Mesothelial cell of epicardium (in vitro differentiated cells): ENCODE data around the gene THADA. TPM values are rescaled to one million over a fixed set of nuclear protein-coding genes. Genes with fewer than 3 reads are reported as not detected.

Experiments used
- DNase-seq, 2 experiments: peaks; one replicate each; pipeline ENCODE4 v3.0.0; 2021; ENCODE audit warnings: low spot score in 2 of 2; ENCODE audit not compliant: unreplicated experiment in 2 of 2
- H3K27ac Mint-ChIP-seq: 2 replicates; pipeline ENCODE4 v1.8.0; 2021; ENCODE audit warnings: mixed read lengths
- H3K27me3 Mint-ChIP-seq: 2 replicates; pipeline ENCODE4 v1.8.0; 2021; ENCODE audit warnings: low read depth, mixed read lengths
- H3K36me3 Mint-ChIP-seq: 2 replicates; pipeline ENCODE4 v1.8.0; 2021; ENCODE audit warnings: mixed read lengths
- H3K4me1 Mint-ChIP-seq: 2 replicates; pipeline ENCODE4 v1.8.0; 2021; ENCODE audit warnings: mixed read lengths
- H3K4me3 Mint-ChIP-seq: 2 replicates; pipeline ENCODE4 v1.8.0; 2021; ENCODE audit warnings: mild to moderate bottlenecking, moderate library complexity, mixed read lengths
- H3K9me3 Mint-ChIP-seq: 2 replicates; pipeline ENCODE4 v1.8.0; 2021; ENCODE audit warnings: mixed read lengths
- CTCF ChIP-seq: fragments of 200-600 bp; sonication (generic); IDR thresholded peaks from one replicate; pipeline ENCODE4 v1.5.0; 2021; ENCODE audit warnings: antibody characterized with exemption; ENCODE audit not compliant: unreplicated experiment
- total RNA-seq: library from RNA; stranded (reverse); gene quantifications from 3 replicates; pipeline ENCODE4 v1.2.1, GENCODE V29; 2021

THADA gene
- total RNA-seq, 1 donor from 2014 or later: 33.6 TPM

GRCh38 chr2:43341959-43342757 lies 253.7 kb downstream of the THADA start:
- Mint-ChIP-seq H3K36me3 (no peaks in the 10 kb centered on the region), H3K4me3 (no peak overlapping the region), H3K4me1 (peaks cover 65% of the 10 kb centered on the region), H3K27ac (no peak overlapping the region), H3K9me3 (no peaks in the 10 kb centered on the region), H3K27me3 (no peaks in the 10 kb centered on the region)
- DNase-seq: no peak
- TF ChIP-seq CTCF: no peak

- H3K9me3 Mint-ChIP-seq: no peaks in the 10 kb centered on the region
- H3K4me3 Mint-ChIP-seq: no peak overlapping the region
- no peaks in the 10 kb centered on the region for H3K36me3 Mint-ChIP-seq
- no peaks in the 10 kb centered on the region for H3K27me3 Mint-ChIP-seq
- DNase-seq: no peak
- H3K27ac Mint-ChIP-seq: peak overlapping the region; percentile 67
- TF ChIP-seq CTCF: no peak
- peaks cover 67% of the 10 kb centered on the region for H3K4me1 Mint-ChIP-seq
Measured at GRCh38 chr2:43340945-43341356, 254.9 kb downstream of the THADA start.

- DNase-seq: no peak
- H3K4me3 Mint-ChIP-seq: no peak overlapping the region
- no peaks in the 10 kb centered on the region for H3K36me3 Mint-ChIP-seq
- no peaks in the 10 kb centered on the region for H3K9me3 Mint-ChIP-seq
- H3K27ac Mint-ChIP-seq: peak overlapping the region; percentile 67
- no peak for TF ChIP-seq CTCF
- no peaks in the 10 kb centered on the region for H3K27me3 Mint-ChIP-seq
- H3K4me1 Mint-ChIP-seq: peaks cover 63% of the 10 kb centered on the region
Measured at GRCh38 chr2:43340066-43340465, 255.8 kb downstream of the THADA start.

GRCh38 chr2:43333656-43334144 lies 262.1 kb downstream of the THADA start:
- no peaks in the 10 kb centered on the region for H3K36me3 Mint-ChIP-seq
- no peaks in the 10 kb centered on the region for H3K9me3 Mint-ChIP-seq
- H3K27ac Mint-ChIP-seq: peak overlapping the region; percentile 92
- DNase-seq: no peak
- no peaks in the 10 kb centered on the region for H3K27me3 Mint-ChIP-seq
- H3K4me1 Mint-ChIP-seq: peaks cover 64% of the 10 kb centered on the region
- TF ChIP-seq CTCF: no peak
- no peak overlapping the region for H3K4me3 Mint-ChIP-seq

- no peak for DNase-seq
- Mint-ChIP-seq H3K4me1 (peaks cover 68% of the 10 kb centered on the region), H3K4me3 (peak overlapping the region; percentile 6), H3K36me3 (no peaks in the 10 kb centered on the region), H3K9me3 (no peaks in the 10 kb centered on the region), H3K27ac (peak overlapping the region; percentile 92), H3K27me3 (no peaks in the 10 kb centered on the region)
- TF ChIP-seq CTCF: no peak
Measured at GRCh38 chr2:43333101-43333655, 262.7 kb downstream of the THADA start.
